HEK293 (cell line): Measurements from ENCODE around the gene C20orf144.

ENCODE experiments used
- CTCF ChIP-seq: fragments of 450-650 bp; formaldehyde crosslinking; IDR thresholded peaks from 2 replicates; pipeline ENCODE4 v1.5.1; 2016; ENCODE audit warnings: missing biosample characterization, missing genetic modification characterization
- TF ChIP-seq, protein P1 (sequence below): fragments of 450-650 bp; formaldehyde crosslinking; IDR thresholded peaks from 2 replicates; pipeline ENCODE4 v1.5.1; 2016; ENCODE audit warnings: missing biosample characterization, missing genetic modification characterization

DNA sequence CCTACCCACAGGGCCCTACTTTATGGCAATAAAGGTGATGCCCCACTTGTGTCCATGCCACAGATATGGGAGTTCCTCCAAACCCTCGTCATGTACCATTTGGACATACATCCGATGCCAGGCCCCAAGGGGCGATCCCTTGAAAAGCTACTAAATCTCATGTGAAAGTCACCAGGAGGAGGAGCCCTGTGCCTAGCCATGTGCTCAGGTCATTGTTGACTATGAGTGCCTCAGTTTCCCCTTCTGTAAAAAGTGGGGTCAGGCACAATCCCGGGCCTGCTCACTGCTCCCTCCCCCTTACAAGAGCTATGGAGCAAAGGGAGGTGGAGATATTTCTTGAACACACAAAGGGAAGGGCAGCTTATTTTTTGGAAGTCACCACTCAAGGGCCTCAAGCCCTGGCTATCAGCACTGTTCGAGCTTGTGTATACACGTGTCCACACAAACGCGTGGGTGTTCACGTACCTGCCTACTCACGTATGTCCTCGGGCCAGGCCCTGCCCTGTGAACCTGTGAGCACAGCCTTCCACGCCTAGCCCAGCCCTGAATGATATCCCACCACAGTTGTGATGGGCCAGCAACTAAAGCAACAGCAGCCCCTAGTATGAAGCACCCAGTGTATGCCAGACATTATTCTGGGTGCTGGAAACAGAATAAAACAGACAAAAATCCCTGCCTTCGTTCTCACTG is 6.5 kb downstream of the C20orf144 start:
- no peak for TF ChIP-seq CTCF (tag by site-specific recombination)
- TF ChIP-seq, protein P1, sequence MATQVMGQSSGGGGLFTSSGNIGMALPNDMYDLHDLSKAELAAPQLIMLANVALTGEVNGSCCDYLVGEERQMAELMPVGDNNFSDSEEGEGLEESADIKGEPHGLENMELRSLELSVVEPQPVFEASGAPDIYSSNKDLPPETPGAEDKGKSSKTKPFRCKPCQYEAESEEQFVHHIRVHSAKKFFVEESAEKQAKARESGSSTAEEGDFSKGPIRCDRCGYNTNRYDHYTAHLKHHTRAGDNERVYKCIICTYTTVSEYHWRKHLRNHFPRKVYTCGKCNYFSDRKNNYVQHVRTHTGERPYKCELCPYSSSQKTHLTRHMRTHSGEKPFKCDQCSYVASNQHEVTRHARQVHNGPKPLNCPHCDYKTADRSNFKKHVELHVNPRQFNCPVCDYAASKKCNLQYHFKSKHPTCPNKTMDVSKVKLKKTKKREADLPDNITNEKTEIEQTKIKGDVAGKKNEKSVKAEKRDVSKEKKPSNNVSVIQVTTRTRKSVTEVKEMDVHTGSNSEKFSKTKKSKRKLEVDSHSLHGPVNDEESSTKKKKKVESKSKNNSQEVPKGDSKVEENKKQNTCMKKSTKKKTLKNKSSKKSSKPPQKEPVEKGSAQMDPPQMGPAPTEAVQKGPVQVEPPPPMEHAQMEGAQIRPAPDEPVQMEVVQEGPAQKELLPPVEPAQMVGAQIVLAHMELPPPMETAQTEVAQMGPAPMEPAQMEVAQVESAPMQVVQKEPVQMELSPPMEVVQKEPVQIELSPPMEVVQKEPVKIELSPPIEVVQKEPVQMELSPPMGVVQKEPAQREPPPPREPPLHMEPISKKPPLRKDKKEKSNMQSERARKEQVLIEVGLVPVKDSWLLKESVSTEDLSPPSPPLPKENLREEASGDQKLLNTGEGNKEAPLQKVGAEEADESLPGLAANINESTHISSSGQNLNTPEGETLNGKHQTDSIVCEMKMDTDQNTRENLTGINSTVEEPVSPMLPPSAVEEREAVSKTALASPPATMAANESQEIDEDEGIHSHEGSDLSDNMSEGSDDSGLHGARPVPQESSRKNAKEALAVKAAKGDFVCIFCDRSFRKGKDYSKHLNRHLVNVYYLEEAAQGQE (tag by site-specific recombination): no peak
